ENCODE results near the gene MAD1L1.
"Not testable (repeated sequence)": the region's sequence is repeated elsewhere in the genome, so short reads cannot be mapped to it uniquely, and the experiment has no call there.

The MAD1L1 gene

GRCh38 chr7:2002561-2003450 is 229.9 kb downstream of the MAD1L1 start:
- no peak for DNase-seq (ENCODE audit: low read depth)

DNA sequence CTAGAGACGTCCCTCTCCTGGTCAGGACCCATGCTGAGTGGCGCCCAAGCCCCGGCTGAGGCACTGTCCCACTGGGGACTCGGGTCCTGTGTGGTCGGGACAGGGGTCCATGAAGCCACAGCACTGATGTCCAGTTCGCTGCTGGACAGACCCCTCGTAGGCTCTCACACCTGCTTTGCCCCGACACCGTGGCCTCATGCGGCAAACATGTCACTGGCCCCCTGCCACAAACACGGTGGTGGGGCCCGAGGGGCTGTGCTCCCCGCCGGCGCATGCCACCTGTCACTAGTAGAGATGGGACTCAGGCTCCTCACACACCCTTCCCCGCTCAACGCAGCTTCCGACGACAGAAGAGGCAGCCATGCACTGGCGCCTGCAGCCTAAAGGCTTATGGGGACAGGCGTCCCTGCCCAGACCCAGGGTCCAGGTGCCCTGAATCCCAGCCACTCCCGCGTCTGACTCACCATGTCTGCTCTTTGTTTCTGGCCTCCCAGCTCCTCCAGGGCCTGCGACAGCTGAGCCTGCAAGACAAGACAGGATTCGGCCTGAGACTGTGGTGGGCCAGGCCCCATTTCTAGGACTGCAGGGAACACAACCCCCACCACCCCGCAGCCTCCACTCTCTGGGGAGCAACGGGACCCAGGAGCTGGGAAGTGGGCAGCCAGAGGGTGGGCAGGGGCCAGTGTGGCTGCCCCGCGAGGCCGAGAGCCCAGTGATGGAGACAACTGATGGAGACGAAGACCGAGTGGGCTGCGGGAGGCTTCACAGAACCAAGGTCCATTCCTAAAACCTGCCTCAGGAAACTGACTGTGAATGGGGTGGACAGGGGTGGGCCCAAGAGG is 230.9 kb downstream of the MAD1L1 start:
- DNase-seq (ENCODE audit: low read depth), result no peak

- DNase-seq (ENCODE audit: low read depth), result no peak
Observed at GRCh38 chr7:2000746-2001321, 231.9 kb downstream of the MAD1L1 start.

GRCh38 chr7:2000153-2000687 is 232.5 kb downstream of the MAD1L1 start:
- DNase-seq (ENCODE audit: low read depth), result no peak

DNA sequence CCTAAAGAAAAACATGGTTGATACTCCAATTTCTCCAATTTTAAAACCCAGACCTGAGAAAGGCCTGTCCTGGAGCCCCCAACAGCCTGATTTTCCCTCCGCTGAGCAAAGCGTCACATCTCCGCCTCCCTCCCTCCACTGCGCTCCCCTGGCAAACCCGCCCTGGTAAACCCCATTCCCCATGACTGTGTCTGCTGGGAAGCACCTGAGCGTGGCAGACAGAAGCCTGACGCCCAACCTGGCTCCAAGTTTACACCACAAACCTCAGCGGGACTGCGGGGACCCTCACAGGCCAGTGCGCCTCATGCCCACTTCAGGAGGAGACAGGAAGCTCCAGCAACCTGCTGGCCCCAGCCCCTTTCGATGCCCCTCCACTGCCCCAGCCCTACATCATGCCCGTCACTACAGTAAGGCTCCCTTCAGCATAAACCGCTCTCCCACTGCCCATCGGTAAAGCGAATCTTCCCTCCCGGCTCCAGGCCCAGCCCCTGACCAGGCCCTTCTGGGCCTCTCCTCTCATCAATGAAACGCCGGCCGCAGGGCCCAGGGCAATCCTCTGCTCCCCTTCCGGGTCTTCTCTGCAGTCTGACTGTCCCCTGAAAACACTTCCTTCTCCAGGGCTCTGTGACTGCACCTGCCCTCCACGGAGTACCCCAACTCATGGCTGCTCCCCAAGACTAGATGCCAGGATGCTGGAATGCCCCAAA is 233.3 kb downstream of the MAD1L1 start:
- no peak for DNase-seq (ENCODE audit: low read depth)

DNA sequence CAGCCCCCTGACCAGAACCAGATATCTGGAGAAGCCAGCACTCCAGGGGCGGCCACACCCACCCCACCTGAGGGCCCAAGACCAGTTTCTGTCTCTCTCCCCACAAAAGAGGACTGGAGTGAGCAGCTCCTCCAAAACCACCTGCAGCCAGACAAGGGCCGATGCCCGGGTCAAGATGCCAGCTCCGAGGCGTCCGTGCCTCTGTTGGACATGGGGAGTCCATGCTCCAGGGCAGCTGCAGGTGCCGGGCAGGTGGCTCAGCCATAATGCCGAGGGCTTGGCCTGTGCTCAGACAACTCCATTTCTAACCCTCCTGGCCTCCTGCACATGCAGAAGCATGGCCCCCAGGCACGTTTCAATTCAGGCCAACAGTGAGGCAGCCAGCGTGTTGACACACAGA is 234.6 kb downstream of the MAD1L1 start:
- DNase-seq (ENCODE audit: low read depth), result no peak

GRCh38 chr7:1997537-1998076 is 235.1 kb downstream of the MAD1L1 start:
- DNase-seq (ENCODE audit: low read depth), result no peak

- DNase-seq (ENCODE audit: low read depth), result no peak
Observed at GRCh38 chr7:1996816-1997215, 235.9 kb downstream of the MAD1L1 start.

GRCh38 chr7:1995911-1996420 is 236.8 kb downstream of the MAD1L1 start:
- DNase-seq (ENCODE audit: low read depth), result not testable (repeated sequence)

- no peak for DNase-seq (ENCODE audit: low read depth)
Observed at GRCh38 chr7:1995426-1995825, 237.3 kb downstream of the MAD1L1 start.

GRCh38 chr7:1994931-1995330 is 237.8 kb downstream of the MAD1L1 start:
- DNase-seq (ENCODE audit: low read depth), result no peak

DNA sequence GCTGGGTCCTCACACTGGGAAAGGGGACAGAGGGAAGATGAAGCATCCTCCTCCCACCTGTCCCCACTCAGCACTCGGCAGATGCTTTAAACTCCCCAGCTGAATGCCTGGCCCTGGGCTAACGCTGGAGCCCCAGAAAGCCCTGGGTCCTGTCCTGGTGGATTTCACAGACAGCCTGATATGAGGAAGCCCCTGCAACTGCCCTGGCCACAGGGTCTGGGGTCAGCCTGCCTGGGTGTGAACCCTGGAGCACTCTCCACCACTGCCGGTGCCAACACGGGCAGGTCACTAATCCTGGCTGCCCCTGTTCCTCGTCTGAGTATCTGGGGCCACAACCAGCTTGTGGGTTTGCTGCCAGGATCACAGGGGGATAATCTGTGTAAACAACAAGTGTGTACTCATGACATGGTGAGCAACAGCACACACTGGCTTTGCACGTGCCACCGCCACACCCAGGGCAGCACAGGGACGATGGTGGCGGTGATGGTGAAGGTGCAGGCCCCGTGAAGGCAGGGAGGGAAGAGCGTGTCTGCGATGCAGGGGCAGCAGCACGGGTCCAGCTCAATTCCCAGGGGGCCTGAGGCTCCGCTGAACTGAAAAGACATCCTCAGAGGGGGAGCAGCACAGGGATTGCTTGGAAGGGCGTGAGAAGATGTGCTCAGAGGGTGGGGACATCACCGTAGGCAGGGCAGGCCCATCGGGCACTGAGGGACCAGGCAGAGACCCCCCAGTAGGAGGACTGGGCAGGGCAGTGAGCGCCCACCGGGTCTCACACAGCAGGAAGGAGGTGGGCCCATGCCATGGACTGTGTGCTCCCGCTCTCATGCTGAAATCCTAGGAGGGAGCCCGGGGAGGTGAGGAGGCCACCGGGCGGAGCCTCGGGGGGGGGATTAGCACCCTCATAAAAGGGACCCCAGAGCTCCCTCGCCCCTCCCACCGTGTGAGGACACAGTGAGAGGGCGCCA is 238.7 kb downstream of the MAD1L1 start:
- no peak for DNase-seq (ENCODE audit: low read depth)

- DNase-seq (ENCODE audit: low read depth), result no peak
Observed at GRCh38 chr7:1993031-1993695, 239.6 kb downstream of the MAD1L1 start.

- no peak for DNase-seq (ENCODE audit: low read depth)
Observed at GRCh38 chr7:1992554-1992953, 240.2 kb downstream of the MAD1L1 start.

- DNase-seq (ENCODE audit: low read depth), result no peak
Observed at GRCh38 chr7:1990001-1990670, 242.6 kb downstream of the MAD1L1 start.

DNA sequence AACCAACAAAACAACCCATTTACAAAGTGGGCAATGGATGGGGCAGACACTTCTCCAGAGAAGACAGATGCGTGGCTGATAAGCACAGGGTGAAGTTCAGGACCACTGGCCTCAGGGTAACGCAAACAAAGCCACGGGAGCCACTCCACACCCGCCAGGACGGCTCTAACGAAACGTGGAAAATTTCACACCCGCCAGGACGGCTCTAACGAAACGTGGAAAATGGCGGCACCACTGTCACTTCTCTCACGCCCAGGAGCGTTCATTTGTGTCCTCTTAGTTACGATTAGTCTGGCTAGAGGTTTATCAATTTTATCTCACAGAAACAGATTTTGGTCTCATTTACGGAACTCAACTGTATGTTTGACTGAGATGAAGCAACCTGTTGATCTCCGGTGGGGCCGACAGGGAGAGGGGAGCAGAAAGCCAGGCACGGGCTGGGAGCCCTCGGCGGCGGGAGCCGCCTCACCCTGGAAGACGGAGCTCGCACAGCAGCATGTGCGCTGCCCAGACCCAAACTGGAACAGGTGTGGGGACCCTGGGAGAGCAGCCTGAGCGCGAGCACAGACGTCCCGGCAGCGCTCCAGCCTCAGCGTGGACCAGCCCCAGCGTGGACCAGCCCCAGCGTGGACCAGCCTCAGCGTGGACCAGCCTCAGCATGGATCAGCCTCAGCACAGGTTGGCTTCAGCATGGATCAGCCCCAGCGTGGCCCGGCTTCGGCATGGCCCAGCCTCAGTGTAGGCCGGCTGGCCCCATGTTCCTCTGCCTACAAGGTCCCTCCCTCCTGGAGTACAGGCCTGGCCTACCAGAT is 243.5 kb downstream of the MAD1L1 start:
- no peak for DNase-seq (ENCODE audit: low read depth)

DNA sequence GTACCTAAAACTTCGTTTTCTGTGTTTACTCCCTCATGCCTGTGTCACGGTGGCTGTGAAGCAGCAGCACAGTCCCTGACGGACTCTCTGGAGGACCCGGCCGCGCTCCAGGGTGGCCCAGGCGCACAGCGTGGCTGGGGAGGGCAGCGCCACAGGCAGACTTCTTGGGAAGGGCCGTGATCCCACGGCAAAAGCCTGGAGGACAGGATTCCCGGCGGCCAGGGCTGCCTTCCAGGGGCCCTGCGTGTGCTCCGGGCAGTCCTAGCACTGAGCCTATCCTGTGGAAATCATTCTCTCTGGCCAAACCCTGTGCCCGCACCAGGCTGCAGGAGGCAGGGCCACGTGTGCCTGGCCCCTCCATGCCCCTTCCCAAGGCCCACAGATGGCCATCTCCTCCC is 244.2 kb downstream of the MAD1L1 start:
- no peak for DNase-seq (ENCODE audit: low read depth)

Measured in stimulated activated CD8-positive, alpha-beta memory T cell treated with anti-CD3 and anti-CD28 coated beads, Interleukin-12 subunit alpha, Interleukin-12 subunit beta, amount 100 ng/mL, for 1 hour (primary cell).